Stimulated activated CD8-positive, alpha-beta memory T cell treated with anti-CD3 and anti-CD28 coated beads, Interleukin-12 subunit alpha, Interleukin-12 subunit beta, amount 100 ng/mL, for 1 hour (primary cell): ENCODE results near the gene MAGI1.

ENCODE experiments used
- DNase-seq: peaks from one replicate; pipeline ENCODE4 v3.0.0-alpha.2; 2020; ENCODE audit warnings: low read depth

Gene MAGI1

GRCh38 chr3:65944252-65944651 is 94.5 kb downstream of the MAGI1 start:
- DNase-seq = no peak

- no peak for DNase-seq
Observed at GRCh38 chr3:65939801-65940246, 98.9 kb downstream of the MAGI1 start.

- DNase-seq = no peak
Observed at GRCh38 chr3:65939184-65939583, 99.5 kb downstream of the MAGI1 start.

DNA sequence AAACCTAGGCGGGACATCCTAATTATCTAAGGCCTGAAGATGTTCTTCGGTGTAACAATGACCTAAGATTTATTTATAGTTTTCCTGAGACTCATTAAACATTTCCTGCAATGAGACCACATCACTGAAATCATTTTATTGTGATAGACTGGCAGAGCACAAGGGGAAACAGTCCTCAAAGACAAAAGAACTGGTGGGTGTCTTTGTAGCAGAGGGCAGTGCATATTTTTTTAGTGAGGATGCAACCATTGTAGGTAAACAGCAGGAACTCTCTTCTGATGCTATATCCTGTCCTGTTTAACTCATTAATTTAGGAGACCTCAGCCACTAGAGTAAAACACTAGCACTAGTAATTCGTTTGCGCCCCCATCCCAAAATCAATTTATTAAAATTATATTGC is 100.0 kb downstream of the MAGI1 start:
- no peak for DNase-seq

GRCh38 chr3:65938147-65938546 is 100.6 kb downstream of the MAGI1 start:
- DNase-seq = no peak

DNA sequence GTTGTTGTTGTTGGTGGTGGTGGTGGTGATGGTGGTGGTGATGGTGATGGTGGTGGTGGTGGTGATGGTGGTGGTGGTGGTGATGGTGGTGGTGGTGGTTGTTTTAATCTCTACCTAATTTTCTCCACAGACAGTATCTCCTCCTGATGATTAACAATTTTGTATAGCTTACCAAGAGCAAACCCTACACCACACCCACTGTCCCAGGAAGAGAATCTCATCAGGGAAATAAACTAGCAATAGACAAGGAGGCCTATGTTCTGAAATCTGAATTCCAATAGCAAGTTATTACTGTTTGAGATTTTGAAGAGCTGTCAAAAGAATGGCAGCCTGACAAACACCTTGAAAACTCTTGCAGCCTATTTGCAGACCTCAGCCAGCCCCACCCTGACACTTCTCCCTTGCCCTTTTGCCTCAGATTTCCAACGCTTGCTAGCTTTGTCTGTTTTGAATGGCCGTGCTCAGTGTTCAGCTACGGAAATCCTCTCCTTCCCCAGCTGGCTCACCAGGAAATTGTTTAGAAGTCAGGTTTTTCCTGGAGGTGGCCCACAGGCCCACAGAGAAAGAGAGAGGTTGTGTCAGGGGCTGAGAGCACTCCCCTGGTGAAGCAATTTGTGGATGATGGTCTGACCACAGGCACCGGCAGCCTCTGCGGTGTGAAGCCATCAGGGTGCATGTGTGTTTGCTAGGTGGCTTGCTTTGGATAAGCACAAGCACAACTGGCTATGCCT is 101.6 kb downstream of the MAGI1 start:
- no peak for DNase-seq

- DNase-seq = no peak
Observed at GRCh38 chr3:65935724-65936123, 103.0 kb downstream of the MAGI1 start.

DNA sequence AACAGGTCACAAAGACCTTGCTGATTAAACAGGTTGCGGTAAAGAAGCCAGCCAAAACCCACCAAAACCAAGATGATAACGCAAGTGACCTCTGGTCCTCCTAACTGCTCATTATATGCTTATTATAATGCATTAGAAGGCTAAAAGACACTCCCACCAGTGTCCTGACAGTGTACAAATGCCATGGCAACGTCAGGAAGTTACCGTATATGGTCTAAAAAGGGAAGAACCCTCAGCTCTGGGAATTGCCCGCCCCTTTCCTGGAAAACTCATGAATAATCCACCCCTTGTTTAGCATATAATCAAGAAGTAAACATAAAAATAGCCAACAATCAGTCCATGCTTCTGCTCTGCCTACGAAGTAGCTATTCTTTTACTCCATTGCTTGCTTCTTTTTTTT is 108.1 kb downstream of the MAGI1 start:
- no peak for DNase-seq

- no peak for DNase-seq
Observed at GRCh38 chr3:65928110-65928509, 110.6 kb downstream of the MAGI1 start.

- DNase-seq = no peak
Observed at GRCh38 chr3:65927576-65927975, 111.1 kb downstream of the MAGI1 start.

GRCh38 chr3:65925254-65925954 is 113.3 kb downstream of the MAGI1 start:
- no peak for DNase-seq

- no peak for DNase-seq
Observed at GRCh38 chr3:65924762-65925161, 114.0 kb downstream of the MAGI1 start.

GRCh38 chr3:65922441-65922840 is 116.3 kb downstream of the MAGI1 start:
- no peak for DNase-seq

DNA sequence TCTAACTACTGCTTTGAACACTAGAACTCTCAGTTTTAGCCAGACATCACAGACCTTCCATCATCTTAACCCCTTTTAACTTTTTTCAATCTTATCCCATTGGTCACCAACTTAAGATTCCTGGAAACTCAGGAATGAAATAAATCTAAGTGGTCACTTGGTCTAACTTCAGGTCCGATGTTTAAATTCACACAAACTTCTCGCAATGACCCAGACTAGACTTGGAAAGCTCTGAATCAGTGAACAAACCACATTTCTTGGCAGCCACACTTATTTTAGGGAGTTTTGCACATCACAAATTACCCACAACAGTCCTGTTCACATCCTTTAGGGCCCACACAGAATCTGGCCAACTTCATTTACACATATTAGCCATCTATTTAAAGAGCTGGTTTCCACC is 118.9 kb downstream of the MAGI1 start:
- no peak for DNase-seq

DNA sequence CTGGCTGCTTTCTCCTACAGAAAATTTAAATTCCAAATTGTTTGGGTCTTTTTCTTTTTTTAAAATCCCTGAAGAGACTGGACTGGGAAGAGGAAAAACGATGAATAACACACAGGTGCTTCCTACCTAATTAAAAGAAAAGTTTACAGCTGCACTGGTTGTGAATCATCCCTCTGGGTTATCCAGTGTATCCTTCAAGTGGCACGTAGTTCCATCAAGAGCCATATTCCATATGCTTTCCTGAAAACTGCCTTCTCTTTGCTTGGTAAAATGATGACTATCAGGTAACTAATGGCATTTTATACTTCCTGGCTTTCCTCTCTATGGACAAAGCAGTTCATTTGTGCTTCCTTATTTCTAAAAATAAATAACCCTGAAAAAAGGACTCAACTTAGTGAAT is 123.2 kb downstream of the MAGI1 start:
- no peak for DNase-seq

- DNase-seq = no peak
Observed at GRCh38 chr3:65914740-65915367, 123.9 kb downstream of the MAGI1 start.

DNA sequence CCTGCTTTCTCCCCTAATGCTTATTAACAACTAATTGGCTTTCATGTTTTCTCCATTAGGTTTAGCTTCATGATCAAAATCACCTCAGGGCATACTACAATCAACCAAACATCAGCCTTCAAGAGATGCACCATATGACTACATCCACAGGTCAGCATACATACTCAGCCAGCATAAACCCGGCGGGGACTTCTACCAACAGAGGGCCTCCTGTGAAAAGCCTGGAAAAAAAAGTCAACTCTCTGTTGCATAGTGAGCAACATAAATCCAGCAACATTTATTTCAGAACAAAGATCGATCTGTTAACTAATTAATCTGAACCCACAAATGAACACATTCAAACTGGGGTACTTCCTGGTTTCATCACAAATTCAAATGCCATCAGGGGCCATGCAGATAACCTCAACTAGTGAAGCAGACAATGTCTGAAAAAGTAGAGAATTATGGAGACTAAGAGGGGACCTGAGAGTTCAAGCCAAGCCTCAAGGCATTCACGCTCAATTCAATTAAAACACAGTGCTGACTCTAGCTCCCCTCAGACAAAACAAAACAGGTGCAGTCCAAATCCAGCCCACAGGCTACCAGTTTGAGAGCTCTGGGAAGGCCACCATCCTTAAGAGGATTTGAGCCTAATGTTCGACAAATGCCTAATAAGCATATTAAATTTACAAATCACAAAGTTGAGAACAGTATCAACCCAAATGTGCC is 124.5 kb downstream of the MAGI1 start:
- no peak for DNase-seq

- no peak for DNase-seq
Observed at GRCh38 chr3:65912647-65913046, 126.1 kb downstream of the MAGI1 start.

GRCh38 chr3:65908588-65908987 is 130.1 kb downstream of the MAGI1 start:
- DNase-seq = no peak

DNA sequence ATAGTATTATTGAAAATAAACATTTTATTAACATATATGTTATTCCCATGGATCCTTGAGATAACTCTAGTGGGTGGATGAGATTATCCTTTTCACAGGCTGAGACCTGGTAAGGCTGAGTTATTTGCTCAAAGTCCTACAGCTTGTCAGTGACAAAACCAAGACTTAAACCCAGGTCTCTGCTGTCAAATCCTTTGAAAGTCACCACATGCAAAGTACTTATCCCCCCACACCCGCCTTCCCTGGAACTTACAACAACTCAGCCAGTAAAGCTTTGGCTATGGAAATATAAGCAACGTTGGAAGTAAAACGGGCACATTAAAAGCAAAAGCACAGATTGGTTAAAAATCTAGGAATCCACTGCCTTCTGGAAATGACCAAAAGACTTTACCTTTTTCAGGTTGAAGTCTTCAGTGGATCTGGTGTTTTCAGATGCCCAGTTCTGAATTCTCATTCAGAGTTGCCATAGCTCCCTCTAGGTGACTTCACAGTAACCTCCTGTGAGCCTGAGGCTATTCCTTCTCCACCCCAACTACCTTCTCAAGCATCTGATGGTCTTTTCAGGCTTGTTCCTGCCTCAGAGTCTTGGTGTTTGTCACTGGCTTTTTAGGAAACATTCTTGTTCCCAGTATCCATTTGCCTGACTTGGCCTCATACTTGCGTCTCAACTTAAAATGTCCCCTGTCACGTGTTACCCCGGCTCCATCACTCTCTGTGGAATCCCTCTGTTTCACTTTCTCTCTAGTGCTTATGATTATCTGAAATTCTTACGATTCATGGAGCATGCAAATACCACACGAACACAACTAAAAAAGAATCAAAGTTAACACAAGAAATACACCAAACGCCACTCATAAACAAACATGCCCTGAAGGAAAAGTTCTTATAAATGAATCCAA is 131.2 kb downstream of the MAGI1 start:
- DNase-seq = no peak

DNA sequence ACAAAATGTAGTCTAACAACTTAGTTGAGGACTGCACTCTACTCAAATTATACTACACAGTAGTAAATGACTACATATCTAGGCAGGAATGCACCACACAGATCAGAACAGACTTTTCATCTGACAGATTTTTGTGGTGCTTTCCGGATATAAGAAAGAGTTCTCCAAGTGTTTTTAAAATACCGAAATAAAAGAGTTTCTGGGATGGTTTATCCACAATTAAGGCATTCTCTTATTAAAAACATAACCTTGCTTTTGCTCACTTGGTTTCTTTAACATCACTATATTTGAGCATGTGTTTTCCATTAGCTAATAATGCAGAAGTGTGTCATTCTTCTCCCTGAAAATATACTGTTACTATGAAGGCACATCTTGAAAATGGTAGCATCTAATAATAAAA is 132.9 kb downstream of the MAGI1 start:
- DNase-seq = no peak

DNA sequence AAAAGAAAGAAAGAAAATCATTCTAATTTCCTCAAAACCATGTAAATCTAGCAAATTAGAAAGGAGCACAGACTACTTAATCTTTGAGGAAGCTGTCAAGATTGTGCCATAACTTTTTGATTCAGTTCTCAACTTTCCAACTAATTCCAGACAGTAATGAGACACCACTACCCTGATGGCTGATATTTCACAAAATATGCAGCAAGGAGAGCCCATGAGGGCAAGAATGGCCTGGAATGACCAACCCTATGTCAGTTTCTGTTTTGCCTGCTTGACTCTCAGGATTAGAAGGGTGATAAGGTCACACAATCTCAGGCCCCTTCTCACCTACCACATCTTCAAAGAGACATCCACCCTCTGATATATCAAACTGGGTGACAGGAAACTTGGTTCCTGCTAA is 134.7 kb downstream of the MAGI1 start:
- no peak for DNase-seq
